ENCODE measurements around the gene EHBP1. TPM values are rescaled to one million over a fixed set of nuclear protein-coding genes. Genes with fewer than 3 reads are reported as not detected.
A peak's percentile ranks its signal among the peaks of the same experiment; 100 is the strongest.
"Not testable (repeated sequence)": the region's sequence is repeated elsewhere in the genome, so short reads cannot be mapped to it uniquely, and the experiment has no call there.

The EHBP1 gene
- total RNA-seq, 1 experiment from 2014 or later = 19.9 TPM

- DNase-seq (ENCODE audit: low read depth) = not testable (repeated sequence)
These were observed 314.2 kb downstream of the EHBP1 start for GRCh38 chr2:63019686-63020085.

GRCh38 chr2:63023444-63023843 is 317.9 kb downstream of the EHBP1 start:
- DNase-seq (ENCODE audit: low read depth) = peak; percentile 21

- DNase-seq (ENCODE audit: low read depth) = no peak
These were observed 321.7 kb downstream of the EHBP1 start for GRCh38 chr2:63027220-63027619.

GRCh38 chr2:63029058-63029457 is 323.5 kb downstream of the EHBP1 start:
- no peak for DNase-seq (ENCODE audit: low read depth)

- DNase-seq (ENCODE audit: low read depth) = no peak
These were observed 329.0 kb downstream of the EHBP1 start for GRCh38 chr2:63034526-63034925.

- DNase-seq (ENCODE audit: low read depth) = no peak
These were observed 329.7 kb downstream of the EHBP1 start for GRCh38 chr2:63035169-63035568.

- no peak for DNase-seq (ENCODE audit: low read depth)
These were observed 330.1 kb downstream of the EHBP1 start for GRCh38 chr2:63035660-63036059.

- no peak for DNase-seq (ENCODE audit: low read depth)
These were observed 332.5 kb downstream of the EHBP1 start for GRCh38 chr2:63038034-63038433.

GRCh38 chr2:63040586-63040985 is 335.1 kb downstream of the EHBP1 start:
- DNase-seq (ENCODE audit: low read depth) = no peak

GRCh38 chr2:63041592-63041991 is 336.1 kb downstream of the EHBP1 start:
- no peak for DNase-seq (ENCODE audit: low read depth)

- no peak for DNase-seq (ENCODE audit: low read depth)
These were observed 339.1 kb downstream of the EHBP1 start for GRCh38 chr2:63044362-63045327.

- no peak for DNase-seq (ENCODE audit: low read depth)
These were observed 341.0 kb downstream of the EHBP1 start for GRCh38 chr2:63046552-63046951.

- DNase-seq (ENCODE audit: low read depth) = no peak
These were observed 341.4 kb downstream of the EHBP1 start for GRCh38 chr2:63046961-63047320.

- DNase-seq (ENCODE audit: low read depth) = peak; percentile 36
These were observed 342.1 kb downstream of the EHBP1 start for GRCh38 chr2:63047321-63048279.

GRCh38 chr2:63048367-63049171 is 343.1 kb downstream of the EHBP1 start:
- DNase-seq (ENCODE audit: low read depth) = peak; percentile 30

- peak; percentile 24 for DNase-seq (ENCODE audit: low read depth)
These were observed 343.9 kb downstream of the EHBP1 start for GRCh38 chr2:63049211-63049969.

GRCh38 chr2:63049970-63050333 is 344.4 kb downstream of the EHBP1 start:
- no peak for DNase-seq (ENCODE audit: low read depth)

GRCh38 chr2:63050334-63051041 is 345.0 kb downstream of the EHBP1 start, which contains the start of gene OTX1:
OTX1 (plus strand) TSS chr2:63050830; CDS start chr2:63052991, 2,161 bp downstream.
- DNase-seq (ENCODE audit: low read depth) = peak; percentile 87

GRCh38 chr2:63051042-63051794 is 345.7 kb downstream of the EHBP1 start:
- DNase-seq (ENCODE audit: low read depth) = no peak
